ENCODE measurements around the gene IL17C.

IL17C gene

GRCh38 chr16:88595101-88595500 lies 43.3 kb upstream of the IL17C start:
- no peak overlapping the region for H3K4me3 ChIP-seq (ENCODE audit: low read depth, low read length)
- TF ChIP-seq CTCF (IDR thresholded peaks at IDR 0.05; ENCODE audit: low read depth, low read length): no peak

DNA sequence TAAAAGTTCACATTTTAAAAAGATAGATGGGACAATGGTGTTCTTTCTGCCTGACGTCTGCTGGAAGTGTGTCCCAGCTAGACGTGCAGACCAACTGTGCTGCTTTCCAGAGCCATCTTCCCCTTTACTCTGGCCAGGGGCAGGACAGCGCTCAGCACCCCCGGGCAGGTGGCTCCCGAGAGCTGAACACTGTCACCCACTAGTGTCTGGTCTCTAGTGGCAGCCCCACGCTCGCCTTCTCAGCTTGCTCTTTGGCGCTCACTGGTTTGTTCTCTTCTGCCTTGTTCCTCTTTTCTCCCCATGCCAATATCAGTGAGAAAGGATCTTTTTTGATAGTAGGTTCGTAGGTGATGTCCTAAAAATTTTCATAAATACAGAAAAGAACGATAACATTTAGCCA lies 42.5 kb upstream of the IL17C start:
- no peak for TF ChIP-seq CTCF (IDR thresholded peaks at IDR 0.05; ENCODE audit: low read depth, low read length)
- no peak overlapping the region for H3K4me3 ChIP-seq (ENCODE audit: low read depth, low read length)

DNA sequence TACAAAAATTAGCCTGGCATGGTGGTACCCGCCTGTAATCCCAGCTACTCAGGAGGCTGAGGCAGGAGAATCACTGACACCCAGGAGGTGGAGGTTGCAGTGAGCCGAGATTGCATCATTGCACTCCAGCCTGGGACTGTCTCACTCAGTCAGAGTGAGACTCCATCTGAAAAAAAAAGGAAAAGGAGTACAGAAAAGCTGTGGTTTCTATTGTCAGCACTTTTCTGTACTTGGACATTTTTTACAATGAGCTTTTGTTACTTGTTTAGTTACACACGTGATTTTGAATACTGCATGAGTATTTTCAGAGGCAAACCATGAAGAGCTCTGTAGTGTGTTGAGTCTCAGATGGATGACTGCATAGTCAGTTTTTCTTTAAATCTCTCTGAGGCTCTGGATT lies 41.9 kb upstream of the IL17C start:
- no peak for TF ChIP-seq CTCF (IDR thresholded peaks at IDR 0.05; ENCODE audit: low read depth, low read length)

DNA sequence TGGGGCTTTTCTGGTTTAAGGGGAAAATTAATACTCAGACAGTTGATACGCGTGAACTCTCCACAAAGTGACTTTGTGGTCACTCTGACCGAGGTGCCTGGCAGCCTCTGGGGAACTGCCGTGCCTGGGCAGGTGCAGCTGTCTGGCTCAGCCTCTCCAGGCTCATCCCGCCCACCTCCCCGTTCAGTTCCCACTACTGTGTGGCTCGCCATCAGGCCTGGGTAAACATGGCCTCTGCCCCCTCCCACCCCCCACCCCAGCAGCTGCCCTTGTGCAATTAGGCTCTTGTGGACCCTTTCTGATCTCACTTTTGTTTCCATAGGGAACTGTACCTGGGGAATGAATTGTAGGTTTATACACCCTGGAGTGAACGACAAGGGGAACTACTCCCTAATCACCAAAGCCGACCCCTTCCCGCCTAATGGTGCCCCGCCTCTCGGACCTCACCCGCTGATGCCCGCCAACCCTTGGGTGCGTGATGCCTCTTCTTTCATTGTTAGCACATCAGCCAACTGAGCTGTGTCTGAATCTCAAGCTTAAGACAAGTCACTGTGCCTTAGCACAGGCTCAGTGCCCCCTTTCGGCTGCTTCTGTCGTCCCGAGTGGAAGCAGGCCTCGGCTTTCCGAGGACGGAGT lies 40.4 kb upstream of the IL17C start:
- no peak for TF ChIP-seq CTCF (IDR thresholded peaks at IDR 0.05; ENCODE audit: low read depth, low read length)
- H3K4me3 ChIP-seq (ENCODE audit: low read depth, low read length): no peak overlapping the region

More for the DNA sequence above, 41.9 kb upstream of the IL17C start:
- no peak overlapping the region for H3K4me3 ChIP-seq (ENCODE audit: low read depth, low read length)

- no peak overlapping the region for H3K4me3 ChIP-seq (ENCODE audit: low read depth, low read length)
- TF ChIP-seq CTCF (IDR thresholded peaks at IDR 0.05; ENCODE audit: low read depth, low read length): no peak
These were observed 39.2 kb upstream of the IL17C start for GRCh38 chr16:88599092-88599733.

DNA sequence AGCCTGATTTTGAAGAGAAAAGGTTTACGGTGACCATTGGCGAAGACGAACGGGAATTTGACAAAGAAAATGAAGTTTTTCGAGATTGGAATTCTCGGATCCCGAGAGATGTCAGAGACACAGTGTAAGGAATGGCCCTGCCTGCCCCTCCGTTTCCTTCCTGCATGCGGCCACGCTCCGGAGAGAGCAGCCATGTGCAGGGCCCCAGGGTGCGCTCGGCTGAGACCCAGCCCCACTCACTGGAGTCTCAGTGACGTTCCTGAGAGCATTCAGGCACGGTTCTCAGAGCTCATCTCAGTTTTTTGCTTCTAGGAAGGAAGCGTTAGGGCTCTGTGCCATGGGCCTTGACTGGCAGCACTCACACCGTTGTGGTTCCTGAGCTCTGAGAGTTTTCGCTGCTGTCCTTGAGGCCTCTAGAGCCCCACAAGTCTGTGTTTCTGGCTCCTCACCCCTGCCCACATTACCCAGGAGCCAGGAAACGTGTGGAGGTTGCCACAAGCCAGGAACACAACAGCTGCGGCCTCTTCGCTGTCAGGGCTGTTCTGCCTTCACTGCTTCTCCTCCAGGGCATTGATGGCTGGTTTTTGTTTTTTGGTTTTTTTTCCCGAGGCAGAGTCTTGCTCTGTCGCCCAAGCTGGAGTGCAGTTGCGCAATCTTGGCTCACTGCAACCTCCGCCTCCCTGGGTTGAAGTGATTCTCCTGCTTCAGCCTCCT lies 38.4 kb upstream of the IL17C start:
- TF ChIP-seq CTCF (IDR thresholded peaks at IDR 0.05; ENCODE audit: low read depth, low read length): no peak
- no peak overlapping the region for H3K4me3 ChIP-seq (ENCODE audit: low read depth, low read length)

DNA sequence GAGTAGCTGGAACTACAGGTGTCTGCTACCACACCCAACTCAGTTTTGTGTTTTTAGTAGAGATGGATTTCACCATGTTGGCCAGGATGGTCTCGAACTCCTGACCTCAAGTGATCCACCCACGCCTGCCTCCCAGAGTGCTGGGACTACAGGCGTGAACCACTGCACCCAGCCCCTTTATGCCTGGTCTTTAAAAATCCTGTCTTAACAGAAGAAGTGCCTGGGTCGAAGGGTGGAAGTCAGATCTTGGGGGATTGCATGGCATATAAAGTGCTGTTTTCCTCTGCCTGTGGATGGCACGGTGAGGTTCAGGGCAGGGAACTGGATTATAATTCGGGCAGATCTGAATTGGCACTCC lies 37.9 kb upstream of the IL17C start:
- TF ChIP-seq CTCF (IDR thresholded peaks at IDR 0.05; ENCODE audit: low read depth, low read length): no peak
- H3K4me3 ChIP-seq (ENCODE audit: low read depth, low read length): no peak overlapping the region
